IMR-90 (cell line): Measurements from ENCODE around the gene UBFD1. TPM values are rescaled to one million over a fixed set of nuclear protein-coding genes. Genes with fewer than 3 reads are reported as not detected.

Experiments used
- ATAC-seq: fragments of 200-7000 bp; cut with Tn5 transposase; 2 replicates; pipeline ENCODE4 v1.9.1; 2020; ENCODE audit warnings: low read depth, mild to moderate bottlenecking, moderate library complexity
- BruUV-seq: library from RNA; stranded (reverse); fragments of 400-500 nt; replicated peaks from 2 replicates; lab custom pipeline; 2021; lab: Mats Ljungman, UMichigan
- CTCF ChIA-PET: fragments of 300-600 bp; formaldehyde crosslinking; extraction: SDS; loops from one replicate; lab custom pipeline; 2021; ENCODE audit warnings: antibody characterized with exemption; lab: Yijun Ruan, JAX
- POLR2A ChIA-PET: fragments of 300-600 bp; sonication (Branson Sonifier 250); formaldehyde crosslinking; loops from one replicate; lab custom pipeline; 2022; ENCODE audit warnings: antibody characterized with exemption; ENCODE audit not compliant: unreplicated experiment; lab: Charles Lee
- DNase-seq: peaks from one replicate; pipeline ENCODE4 v3.0.0; 2013
- H2AFZ ChIP-seq: replicated peaks from 2 replicates; pipeline ENCODE3; 2013; ENCODE audit warnings: low read length, mild to moderate bottlenecking; ENCODE audit not compliant: poor library complexity
- H2AK5ac ChIP-seq: 2 replicates; pipeline ENCODE4 v1.6.1; 2013; ENCODE audit warnings: low read depth, low read length, inconsistent platforms
- H2AK9ac ChIP-seq: replicated peaks from 2 replicates; pipeline ENCODE3; 2013; ENCODE audit warnings: mild to moderate bottlenecking, low read depth, low read length, moderate library complexity; ENCODE audit not compliant: poor library complexity
- H2BK120ac ChIP-seq: 2 replicates; pipeline ENCODE4 v1.6.1; 2013; ENCODE audit warnings: low read depth, low read length, inconsistent platforms
- H2BK15ac ChIP-seq: 3 replicates; pipeline ENCODE4 v1.6.1; 2013; ENCODE audit warnings: low read depth, low read length, inconsistent platforms
- H2BK20ac ChIP-seq: 2 replicates; pipeline ENCODE4 v1.6.1; 2013; ENCODE audit warnings: low read depth, mild to moderate bottlenecking, inconsistent platforms, low read length, moderate library complexity
- H2BK5ac ChIP-seq: 2 replicates; pipeline ENCODE4 v1.6.1; 2013; ENCODE audit warnings: mild to moderate bottlenecking, low read depth, low read length, inconsistent platforms; ENCODE audit not compliant: poor library complexity, severe bottlenecking
- H3K14ac ChIP-seq: replicated peaks from 2 replicates; pipeline ENCODE4 v1.6.1; 2013; ENCODE audit warnings: low read depth, low read length, inconsistent platforms
- H3K18ac ChIP-seq: 2 replicates; pipeline ENCODE4 v1.6.1; 2013; ENCODE audit warnings: low read depth, low read length, control low read depth
- H3K23ac ChIP-seq: 2 replicates; pipeline ENCODE4 v1.6.1; 2013; ENCODE audit warnings: low read depth, low read length, inconsistent platforms
- H3K27ac ChIP-seq: 2 replicates; pipeline ENCODE4 v1.5.1; 2013; ENCODE audit warnings: mild to moderate bottlenecking, control low read depth, low read length; ENCODE audit not compliant: insufficient read depth
- H3K27me3 ChIP-seq: 2 replicates; pipeline ENCODE4 v1.6.1; 2013; ENCODE audit warnings: low read length; ENCODE audit not compliant: control insufficient read depth, insufficient read depth
- H3K36me3 ChIP-seq: 2 replicates; pipeline ENCODE4 v1.6.1; 2013; ENCODE audit warnings: low read length, mixed read lengths; ENCODE audit not compliant: control insufficient read depth, insufficient read depth
- H3K4ac ChIP-seq: 2 replicates; pipeline ENCODE4 v1.6.1; 2013; ENCODE audit warnings: low read depth, low read length, inconsistent platforms
- H3K4me1 ChIP-seq: 2 replicates; pipeline ENCODE4 v1.6.1; 2013; ENCODE audit warnings: low read length, mixed read lengths; ENCODE audit not compliant: control insufficient read depth, insufficient read depth
- H3K4me2 ChIP-seq: 2 replicates; pipeline ENCODE4 v1.6.1; 2013; ENCODE audit warnings: low read depth, mild to moderate bottlenecking, control low read depth, low read length, moderate library complexity
- H3K4me3 ChIP-seq: 2 replicates; pipeline ENCODE4 v1.5.1; 2013; ENCODE audit warnings: low read depth, mild to moderate bottlenecking, control low read depth, low read length, moderate library complexity; ENCODE audit not compliant: insufficient read depth
- H3K56ac ChIP-seq: 2 replicates; pipeline ENCODE4 v1.6.1; 2013; ENCODE audit warnings: low read length, inconsistent platforms; ENCODE audit not compliant: insufficient read depth; ENCODE audit errors: extremely low read depth
- H3K79me1 ChIP-seq, 2 experiments: 2 replicates each; pipeline ENCODE4 v1.6.1; 2013; ENCODE audit warnings: low read length in 2 of 2, inconsistent platforms in 1 of 2, low read depth in 1 of 2
- H3K9ac ChIP-seq: 2 replicates; pipeline ENCODE4 v1.6.1; 2013; ENCODE audit warnings: low read depth, low read length, control low read depth
- H3K9me1 ChIP-seq: 2 replicates; pipeline ENCODE4 v1.6.1; 2013; ENCODE audit warnings: low read length, inconsistent platforms; ENCODE audit not compliant: insufficient read depth
- H3K9me3 ChIP-seq: 2 replicates; pipeline ENCODE4 v1.6.1; 2013; ENCODE audit warnings: low read length; ENCODE audit not compliant: control insufficient read depth, insufficient read depth
- H4K20me1 ChIP-seq: 2 replicates; pipeline ENCODE4 v1.6.1; 2013; ENCODE audit warnings: low read length, inconsistent platforms; ENCODE audit not compliant: insufficient read depth
- H4K5ac ChIP-seq: 2 replicates; pipeline ENCODE4 v1.6.1; 2013; ENCODE audit warnings: mild to moderate bottlenecking, low read depth, low read length, control low read depth
- H4K8ac ChIP-seq, 2 experiments: 2 replicates each; pipeline ENCODE4 v1.6.1; 2013; ENCODE audit warnings: low read depth in 2 of 2, low read length in 2 of 2, control low read depth in 1 of 2, inconsistent platforms in 1 of 2
- H4K91ac ChIP-seq: 2 replicates; pipeline ENCODE4 v1.6.1; 2013; ENCODE audit warnings: low read depth, low read length, inconsistent platforms; ENCODE audit not compliant: insufficient read depth
- CEBPB ChIP-seq: IDR thresholded peaks from 2 replicates; pipeline ENCODE4 v1.6.1; 2012; ENCODE audit warnings: low read depth, low read length, improper control_type of control experiment
- CTCF ChIP-seq: conservative IDR thresholded peaks from 2 replicates; pipeline ENCODE4 v1.5.1; 2012; ENCODE audit warnings: mild to moderate bottlenecking, low read depth, low read length, improper control_type of control experiment
- ELK1 ChIP-seq: fragments of 150-350 bp; IDR thresholded peaks from 2 replicates; pipeline ENCODE4 v1.6.1; 2016; ENCODE audit warnings: low read depth, mild to moderate bottlenecking, low read length, moderate library complexity, borderline replicate concordance
- FOS ChIP-seq: fragments of 150-350 bp; IDR thresholded peaks from 2 replicates; pipeline ENCODE4 v1.6.1; 2016; ENCODE audit warnings: low read depth, low read length
- MAZ ChIP-seq: IDR thresholded peaks from 2 replicates; pipeline ENCODE4 v1.6.1; 2012; ENCODE audit warnings: low read depth, mild to moderate bottlenecking, low read length, improper control_type of control experiment, moderate library complexity, borderline replicate concordance
- MXI1 ChIP-seq: IDR thresholded peaks from 2 replicates; pipeline ENCODE4 v1.6.1; 2012; ENCODE audit warnings: low read depth, mild to moderate bottlenecking, low read length, moderate library complexity, borderline replicate concordance
- NFE2L2 ChIP-seq: fragments of 150-350 bp; IDR thresholded peaks from 2 replicates; pipeline ENCODE4 v1.6.1; 2016; ENCODE audit warnings: low read depth, mild to moderate bottlenecking, low read length
- POLR2A ChIP-seq: IDR thresholded peaks from 2 replicates; pipeline ENCODE4 v1.6.1; 2012; ENCODE audit warnings: mild to moderate bottlenecking, low read depth, low read length
- RAD21 ChIP-seq: IDR thresholded peaks from 2 replicates; pipeline ENCODE4 v1.6.1; 2012; ENCODE audit warnings: low read length, improper control_type of control experiment
- RCOR1 ChIP-seq: IDR thresholded peaks from 2 replicates; pipeline ENCODE4 v1.6.1; 2012; ENCODE audit warnings: mild to moderate bottlenecking, low read length, improper control_type of control experiment; ENCODE audit not compliant: insufficient replicate concordance
- RFX5 ChIP-seq: IDR thresholded peaks from 2 replicates; pipeline ENCODE4 v1.8.0; 2012; ENCODE audit warnings: low read depth, mild to moderate bottlenecking, low read length, moderate library complexity
- SMC3 ChIP-seq: fragments of 150-350 bp; IDR thresholded peaks from 2 replicates; pipeline ENCODE4 v1.6.1; 2016; ENCODE audit warnings: low read depth, mild to moderate bottlenecking, antibody characterized with exemption, low read length, moderate library complexity
- WGBS, 2 experiments: methylation state at CpG; one replicate each; pipeline versions ENCODE4 v1.1.5 to v1.1.7; 2013; ENCODE audit warnings: missing lambda C conversion rate in 2 of 2; ENCODE audit not compliant: insufficient read length in 1 of 2; ENCODE audit errors: extremely low coverage in 2 of 2; 5-methylcytosine and 5-hydroxymethylcytosine counted together
- dilution Hi-C: fragments of 300-500 bp; cut with HindIII; formaldehyde crosslinking; loops from one replicate; pipeline ENCODE4 v1.14.3; 2018; ENCODE audit warnings: low sequenced_read_pairs; ENCODE audit not compliant: unreplicated experiment
- in situ Hi-C: fragments of 300-500 bp; cut with MboI; formaldehyde crosslinking; loops from 3 replicates; pipeline ENCODE4 v1.14.3; 2019; ENCODE audit warnings: low sequenced_read_pairs, inconsistent platforms, mixed read lengths
- intact Hi-C: fragments of 100-400 bp; cut with micrococcal nuclease; formaldehyde crosslinking; loops from 2 replicates; pipeline ENCODE4 v1.10.0; 2022
- polyA plus RNA-seq, 3 experiments: library from polyadenylated mRNA; depleted of rRNA; stranded (reverse); fragments of >200 nt; gene quantifications; 2 replicates each; pipeline ENCODE4 v1.2.3, GENCODE V29; 2012; ENCODE audit warnings: low replicate concordance in 1 of 3
- total RNA-seq: library from RNA; depleted of rRNA; stranded (reverse); fragments of >200 nt; gene quantifications from 2 replicates; pipeline ENCODE4 v1.2.3, GENCODE V29; 2012

The UBFD1 gene
- total and polyA plus RNA-seq, 2 of the 4 experiments (the other 2 are of a cell fraction) = 39.3 to 55.0 TPM

GRCh38 chr16:23611936-23612335, 54.4 kb downstream of the UBFD1 start:
- Histone ChIP-seq H3K36me3 (peaks cover 19% of the 10 kb centered on the region), H2BK15ac (no peak overlapping the region), H3K4me3 (no peak overlapping the region), H3K18ac (no peak overlapping the region), H3K56ac (no peak overlapping the region), H2BK5ac (no peak overlapping the region), H3K27me3 (no peaks in the 10 kb centered on the region), H3K4me2 (no peak overlapping the region), H2BK20ac (no peak overlapping the region), H4K91ac (no peak overlapping the region), H3K9ac (no peak overlapping the region), H3K79me1 (no peaks in the 10 kb centered on the region), H3K4ac (no peak overlapping the region), H3K14ac (no peak overlapping the region), H3K9me3 (no peaks in the 10 kb centered on the region), H3K9me1 (no peaks in the 10 kb centered on the region), H2AK9ac (no peak overlapping the region), H3K27ac (no peak overlapping the region), H3K23ac (no peak overlapping the region), H2AFZ (no peak overlapping the region), H2BK120ac (no peak overlapping the region), H4K5ac (no peak overlapping the region), H4K20me1 (no peaks in the 10 kb centered on the region), H4K8ac (no peak overlapping the region), H2AK5ac (no peak overlapping the region), H3K4me1 (no peaks in the 10 kb centered on the region)
- no peak for ATAC-seq
- ChIA-PET CTCF (interaction anchor here (0.7 kb wide), 1 partner anchor 28 kb away, joined by 3 read pairs; no protein-coding TSS in a partner anchor), POLR2A (no interaction called here)
- intact Hi-C loops = no loop called here
- 100% methylated on average over 1 of the region's 3 CpGs; no CpG with 5 or more reads in 1 of the 2 experiments for WGBS, 2 experiments
- no TSS peak for BruUV-seq
- TF ChIP-seq RAD21 (no peak), POLR2A (no peak), RCOR1 (no peak), FOS (no peak), MAZ (no peak), CTCF (no peak), NFE2L2 (no peak), SMC3 (no peak), MXI1 (no peak), RFX5 (no peak), ELK1 (no peak), CEBPB (no peak)
- dilution Hi-C loops = no loop called here
- in situ Hi-C loops = no loop called here
- DNase-seq = no peak
